ENCODE results near the gene DMRT3.

The DMRT3 gene

DNA sequence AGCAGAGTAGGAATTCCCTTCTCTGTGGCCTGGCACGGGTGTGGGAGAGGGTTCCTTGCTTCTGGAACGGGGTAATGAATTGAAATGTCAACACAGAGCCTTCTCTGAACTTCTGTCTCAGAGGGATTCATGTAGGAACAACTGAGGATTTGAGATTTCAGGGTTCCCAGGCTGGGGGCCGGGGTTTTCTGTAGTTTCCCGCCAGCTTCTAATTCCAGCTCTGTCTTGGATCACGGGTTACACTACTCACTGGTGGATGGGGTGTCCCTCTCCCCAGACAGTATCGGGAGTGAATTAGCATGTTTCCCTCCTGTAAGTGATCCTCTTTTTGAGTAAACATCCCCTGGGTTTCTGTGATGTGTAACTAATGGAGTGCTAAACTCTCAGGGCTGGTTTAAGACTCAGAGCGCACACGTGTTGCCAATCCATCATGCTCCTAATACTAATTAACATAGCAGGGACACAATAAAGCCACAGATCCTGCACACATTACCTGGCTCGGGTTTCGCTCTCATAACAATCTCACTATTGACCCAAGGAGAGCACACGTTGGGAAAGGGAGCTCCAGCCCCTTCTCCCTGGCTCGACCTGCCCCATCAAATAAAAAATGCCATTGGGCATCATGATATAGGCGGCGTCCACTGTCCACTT is 55.6 kb downstream of the DMRT3 start:
- DNase-seq (ENCODE audit: low read depth), result no peak
- TF ChIP-seq, protein P1, sequence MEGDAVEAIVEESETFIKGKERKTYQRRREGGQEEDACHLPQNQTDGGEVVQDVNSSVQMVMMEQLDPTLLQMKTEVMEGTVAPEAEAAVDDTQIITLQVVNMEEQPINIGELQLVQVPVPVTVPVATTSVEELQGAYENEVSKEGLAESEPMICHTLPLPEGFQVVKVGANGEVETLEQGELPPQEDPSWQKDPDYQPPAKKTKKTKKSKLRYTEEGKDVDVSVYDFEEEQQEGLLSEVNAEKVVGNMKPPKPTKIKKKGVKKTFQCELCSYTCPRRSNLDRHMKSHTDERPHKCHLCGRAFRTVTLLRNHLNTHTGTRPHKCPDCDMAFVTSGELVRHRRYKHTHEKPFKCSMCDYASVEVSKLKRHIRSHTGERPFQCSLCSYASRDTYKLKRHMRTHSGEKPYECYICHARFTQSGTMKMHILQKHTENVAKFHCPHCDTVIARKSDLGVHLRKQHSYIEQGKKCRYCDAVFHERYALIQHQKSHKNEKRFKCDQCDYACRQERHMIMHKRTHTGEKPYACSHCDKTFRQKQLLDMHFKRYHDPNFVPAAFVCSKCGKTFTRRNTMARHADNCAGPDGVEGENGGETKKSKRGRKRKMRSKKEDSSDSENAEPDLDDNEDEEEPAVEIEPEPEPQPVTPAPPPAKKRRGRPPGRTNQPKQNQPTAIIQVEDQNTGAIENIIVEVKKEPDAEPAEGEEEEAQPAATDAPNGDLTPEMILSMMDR (IDR thresholded peaks at IDR 0.05; ENCODE audit: insufficient read depth, low read depth, low read length, missing control alignments), result no peak
- no peak overlapping the region for H3K4me3 ChIP-seq (ENCODE audit: low read depth, low read length)

DNA sequence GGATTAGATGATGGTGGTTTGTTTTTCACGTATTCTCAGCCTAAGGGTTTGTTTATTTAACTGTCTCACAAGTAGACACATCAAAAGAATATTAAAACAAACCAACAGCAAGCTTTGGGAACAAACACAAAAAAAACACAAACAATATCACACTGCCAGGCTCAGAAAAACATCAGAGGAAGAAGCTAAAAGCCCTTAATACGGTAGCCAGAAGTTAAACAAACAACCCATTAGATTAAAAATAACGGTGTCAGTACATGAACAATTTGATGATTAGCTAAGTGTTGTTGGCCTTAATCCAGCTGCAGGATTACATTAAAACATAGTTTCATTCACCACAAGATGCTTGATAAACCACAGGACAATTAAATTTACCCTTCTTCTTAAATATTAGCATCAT is 57.8 kb downstream of the DMRT3 start:
- TF ChIP-seq, protein P1 (IDR thresholded peaks at IDR 0.05; ENCODE audit: insufficient read depth, low read depth, low read length, missing control alignments), result no peak
- no peak overlapping the region for H3K4me3 ChIP-seq (ENCODE audit: low read depth, low read length)
- no peak for DNase-seq (ENCODE audit: low read depth)

DNA sequence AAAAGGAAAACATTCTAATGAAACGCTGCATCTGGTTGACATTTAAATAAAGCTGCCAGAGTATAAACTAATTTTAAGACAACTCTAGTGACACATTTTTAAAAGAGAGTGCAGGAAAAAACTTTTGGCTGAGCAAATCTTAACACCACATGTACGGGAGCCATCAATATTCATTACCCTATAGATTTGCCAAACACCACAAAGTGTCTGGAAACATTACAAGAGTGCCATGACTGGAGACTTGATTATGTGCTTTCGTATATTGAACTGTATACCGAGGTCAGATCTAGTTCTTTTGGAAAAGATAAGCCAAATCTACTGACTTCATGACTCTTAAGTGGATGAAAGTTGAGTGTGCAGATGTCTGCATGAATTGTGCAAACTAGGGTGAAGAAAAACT is 63.1 kb downstream of the DMRT3 start:
- no peak overlapping the region for H3K4me3 ChIP-seq (ENCODE audit: low read depth, low read length)
- no peak for DNase-seq (ENCODE audit: low read depth)
- TF ChIP-seq, protein P1 (IDR thresholded peaks at IDR 0.05; ENCODE audit: insufficient read depth, low read depth, low read length, missing control alignments), result no peak
